ENCODE data around the gene PPP2R2D. TPM values are rescaled to one million over a fixed set of nuclear protein-coding genes. Genes with fewer than 3 reads are reported as not detected.

Gene PPP2R2D
- total and polyA plus RNA-seq, 9 donors = 26.7 to 62.9 (median 42.0) TPM

GRCh38 chr10:131925011-131925649 is 24.3 kb downstream of the PPP2R2D start:
- no peaks in the 10 kb centered on the region for H3K27me3 ChIP-seq
- peaks cover 14% of the 10 kb centered on the region for H3K4me1 ChIP-seq (ENCODE audit: insufficient read depth)
- H3K27ac ChIP-seq = no peak overlapping the region
- no peak for TF ChIP-seq EP300 (IDR thresholded peaks at IDR 0.05)
- TF ChIP-seq, protein P1, sequence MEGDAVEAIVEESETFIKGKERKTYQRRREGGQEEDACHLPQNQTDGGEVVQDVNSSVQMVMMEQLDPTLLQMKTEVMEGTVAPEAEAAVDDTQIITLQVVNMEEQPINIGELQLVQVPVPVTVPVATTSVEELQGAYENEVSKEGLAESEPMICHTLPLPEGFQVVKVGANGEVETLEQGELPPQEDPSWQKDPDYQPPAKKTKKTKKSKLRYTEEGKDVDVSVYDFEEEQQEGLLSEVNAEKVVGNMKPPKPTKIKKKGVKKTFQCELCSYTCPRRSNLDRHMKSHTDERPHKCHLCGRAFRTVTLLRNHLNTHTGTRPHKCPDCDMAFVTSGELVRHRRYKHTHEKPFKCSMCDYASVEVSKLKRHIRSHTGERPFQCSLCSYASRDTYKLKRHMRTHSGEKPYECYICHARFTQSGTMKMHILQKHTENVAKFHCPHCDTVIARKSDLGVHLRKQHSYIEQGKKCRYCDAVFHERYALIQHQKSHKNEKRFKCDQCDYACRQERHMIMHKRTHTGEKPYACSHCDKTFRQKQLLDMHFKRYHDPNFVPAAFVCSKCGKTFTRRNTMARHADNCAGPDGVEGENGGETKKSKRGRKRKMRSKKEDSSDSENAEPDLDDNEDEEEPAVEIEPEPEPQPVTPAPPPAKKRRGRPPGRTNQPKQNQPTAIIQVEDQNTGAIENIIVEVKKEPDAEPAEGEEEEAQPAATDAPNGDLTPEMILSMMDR (IDR thresholded peaks at IDR 0.05) = no peak
- TF ChIP-seq POLR2A (IDR thresholded peaks at IDR 0.05) = no peak
- H3K36me3 ChIP-seq = no peaks in the 10 kb centered on the region
- no peak overlapping the region for H3K4me3 ChIP-seq
- DNase-seq = no peak
- intact Hi-C loops (cut with DNase I) = no loop called here
- H3K9me3 ChIP-seq = no peaks in the 10 kb centered on the region

DNA sequence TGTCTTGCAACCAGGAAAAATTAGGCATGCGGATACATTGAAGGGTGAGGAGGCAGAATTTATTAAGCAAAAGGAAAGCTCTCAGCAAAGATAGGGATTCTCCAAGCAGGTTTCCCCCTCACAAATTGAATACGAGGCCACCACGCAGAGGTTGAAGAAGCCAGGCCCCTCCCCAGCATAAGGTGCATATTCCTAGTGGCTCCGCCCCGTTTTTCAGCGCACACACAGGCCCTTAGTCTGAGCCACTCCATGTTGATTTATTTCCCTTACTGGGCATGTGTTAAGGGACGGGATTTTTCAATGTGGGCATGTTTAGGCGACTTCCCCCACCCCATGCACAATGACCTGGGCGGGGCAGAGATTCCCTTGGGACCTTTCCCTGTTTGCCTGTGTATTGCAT is 24.9 kb downstream of the PPP2R2D start:
- DNase-seq = peak in 1 of 5 donors; percentile 10
- 95 to 98% (median 98%) methylated on average over 9 of the region's 9 CpGs for WGBS, 3 donors

GRCh38 chr10:131926253-131926652 is 25.4 kb downstream of the PPP2R2D start:
- Histone ChIP-seq H3K9me3 (no peaks in the 10 kb centered on the region), H3K36me3 (no peaks in the 10 kb centered on the region), H3K4me3 (no peak overlapping the region), H3K27me3 (no peaks in the 10 kb centered on the region), H3K4me1 (ENCODE audit: insufficient read depth) (peaks cover 19% of the 10 kb centered on the region), H3K27ac (no peak overlapping the region)
- DNase-seq = no peak
- TF ChIP-seq EP300 (IDR thresholded peaks at IDR 0.05) = no peak
- no peak for TF ChIP-seq POLR2A (IDR thresholded peaks at IDR 0.05)
- TF ChIP-seq, protein P1 (IDR thresholded peaks at IDR 0.05) = no peak
- intact Hi-C loops (cut with DNase I) = no loop called here
- WGBS, 3 donors = 96 to 98% (median 97%) methylated on average over 10 of the region's 10 CpGs

More for the DNA sequence above, 24.9 kb downstream of the PPP2R2D start:
- intact Hi-C loops (cut with DNase I) = no loop called here
- TF ChIP-seq POLR2A (IDR thresholded peaks at IDR 0.05) = no peak
- H3K4me3 ChIP-seq = no peak overlapping the region
- H3K27ac ChIP-seq = no peak overlapping the region
- H3K9me3 ChIP-seq = no peaks in the 10 kb centered on the region
- H3K4me1 ChIP-seq (ENCODE audit: insufficient read depth) = peaks cover 17% of the 10 kb centered on the region
- no peaks in the 10 kb centered on the region for H3K36me3 ChIP-seq
- H3K27me3 ChIP-seq = no peaks in the 10 kb centered on the region

DNA sequence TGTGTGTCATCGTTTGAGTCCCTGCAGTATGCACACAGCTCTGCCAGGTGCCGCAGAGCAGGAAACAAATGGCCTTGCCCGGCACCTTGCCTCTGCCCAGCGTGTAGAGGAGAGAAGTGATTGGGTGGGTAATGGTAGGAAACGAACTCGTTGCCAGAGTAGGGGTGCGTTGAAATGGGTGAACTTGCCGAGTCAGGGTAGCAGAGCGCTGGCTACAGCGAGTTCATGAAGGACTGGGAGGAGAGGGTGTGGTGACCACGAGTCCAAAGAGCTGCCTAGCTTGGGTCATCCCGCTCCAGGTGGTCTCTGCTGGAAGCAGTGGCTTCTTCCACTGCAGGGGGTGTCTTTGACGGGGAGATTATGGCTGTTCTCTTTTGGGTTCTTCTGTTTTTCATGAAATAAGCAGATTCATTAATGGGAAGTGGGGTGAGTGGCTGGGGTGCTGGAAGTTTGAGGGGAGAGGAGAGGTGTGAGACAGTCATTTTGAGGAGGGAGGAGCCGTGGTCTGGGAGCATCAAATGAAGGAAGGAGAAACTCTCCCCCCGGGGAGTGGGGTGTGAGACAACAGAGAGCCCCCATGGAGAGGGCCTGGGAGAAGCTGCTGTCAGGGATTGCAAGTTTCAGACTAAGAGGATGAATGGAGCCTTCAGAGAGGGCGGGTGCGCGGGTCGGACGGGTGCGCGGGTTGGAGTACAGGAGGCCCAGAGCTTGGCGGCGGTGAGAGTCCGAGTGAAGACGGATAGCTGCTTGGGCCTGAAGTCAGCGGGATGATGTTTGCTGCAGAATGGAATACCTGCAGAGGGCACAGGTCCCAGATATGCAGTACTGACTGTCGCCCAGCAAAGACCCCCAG is 26.2 kb downstream of the PPP2R2D start:
- Histone ChIP-seq H3K4me3 (no peak overlapping the region), H3K36me3 (no peaks in the 10 kb centered on the region), H3K9me3 (no peaks in the 10 kb centered on the region), H3K4me1 (ENCODE audit: insufficient read depth) (peaks cover 22% of the 10 kb centered on the region), H3K27me3 (no peaks in the 10 kb centered on the region), H3K27ac (no peak overlapping the region)
- 94 to 95% (median 95%) methylated on average over 28 of the region's 28 CpGs for WGBS, 3 donors
- TF ChIP-seq, protein P1 (IDR thresholded peaks at IDR 0.05) = no peak
- TF ChIP-seq POLR2A (IDR thresholded peaks at IDR 0.05) (no peak), EP300 (IDR thresholded peaks at IDR 0.05) (no peak)
- intact Hi-C loops (cut with DNase I) = no loop called here
- DNase-seq = no peak
